H9 (cell line): Measurements from ENCODE around the gene FBN1. TPM values are rescaled to one million over a fixed set of nuclear protein-coding genes. Genes with fewer than 3 reads are reported as not detected.

Experiments
- DNase-seq: peaks from one replicate; pipeline ENCODE4 v3.0.0-alpha.2; 2017
- H2AFZ ChIP-seq: one replicate; pipeline ENCODE4 v1.6.1; 2013; ENCODE audit warnings: mild to moderate bottlenecking, low read length, control low read depth, moderate library complexity
- H2AK5ac ChIP-seq: 2 replicates; pipeline ENCODE4 v1.6.1; 2013; ENCODE audit warnings: low read length, control low read depth, mixed read lengths; ENCODE audit not compliant: insufficient read length
- H2BK120ac ChIP-seq: one replicate; pipeline ENCODE4 v1.6.1; 2013; ENCODE audit warnings: low read depth, mild to moderate bottlenecking, low read length, control low read depth, inconsistent platforms; ENCODE audit not compliant: poor library complexity, severe bottlenecking
- H2BK12ac ChIP-seq: 2 replicates; pipeline ENCODE4 v1.6.1; 2013; ENCODE audit warnings: low read length, control low read depth, mixed read lengths, low read depth; ENCODE audit not compliant: insufficient read length
- H2BK15ac ChIP-seq: 2 replicates; pipeline ENCODE4 v1.6.1; 2013; ENCODE audit warnings: low read depth, low read length, control low read depth
- H2BK20ac ChIP-seq: one replicate; pipeline ENCODE4 v1.6.1; 2013; ENCODE audit warnings: low read depth, mild to moderate bottlenecking, low read length, control low read depth, inconsistent platforms; ENCODE audit not compliant: poor library complexity, severe bottlenecking
- H2BK5ac ChIP-seq: 2 replicates; pipeline ENCODE4 v1.6.1; 2013; ENCODE audit warnings: low read length, control low read depth, mixed read lengths; ENCODE audit not compliant: insufficient read length
- H3K14ac ChIP-seq: 2 replicates; pipeline ENCODE4 v1.6.1; 2013; ENCODE audit warnings: low read length, control low read depth; ENCODE audit not compliant: insufficient read depth
- H3K18ac ChIP-seq: 2 replicates; pipeline ENCODE4 v1.6.1; 2013; ENCODE audit warnings: low read depth, mild to moderate bottlenecking, mixed read lengths, low read length, control low read depth; ENCODE audit not compliant: insufficient read length
- H3K23ac ChIP-seq: 2 replicates; pipeline ENCODE4 v1.6.1; 2013; ENCODE audit warnings: low read length, control low read depth, mixed read lengths, low read depth; ENCODE audit not compliant: insufficient read length
- H3K23me2 ChIP-seq: 2 replicates; pipeline ENCODE4 v1.6.1; 2013; ENCODE audit warnings: low read depth, mild to moderate bottlenecking, mixed read lengths, low read length, control low read depth; ENCODE audit not compliant: insufficient read length, poor library complexity, severe bottlenecking
- H3K27ac ChIP-seq: 2 replicates; pipeline ENCODE4 v1.5.1; 2013; ENCODE audit warnings: low read length, control low read depth, mixed read lengths, low read depth; ENCODE audit not compliant: insufficient read length
- H3K27me3 ChIP-seq: 2 replicates; pipeline ENCODE4 v1.6.1; 2013; ENCODE audit warnings: low read length, control low read depth, inconsistent platforms; ENCODE audit not compliant: insufficient read depth
- H3K4ac ChIP-seq: 2 replicates; pipeline ENCODE4 v1.6.1; 2013; ENCODE audit warnings: low read depth, mild to moderate bottlenecking, control low read depth, inconsistent platforms, low read length, moderate library complexity
- H3K4me1 ChIP-seq: 2 replicates; pipeline ENCODE4 v1.6.1; 2013; ENCODE audit warnings: low read length, control low read depth, inconsistent platforms; ENCODE audit not compliant: insufficient read depth
- H3K4me2 ChIP-seq: 2 replicates; pipeline ENCODE4 v1.6.1; 2013; ENCODE audit warnings: low read length, control low read depth, mixed read lengths; ENCODE audit not compliant: insufficient read length, insufficient read depth
- H3K56ac ChIP-seq: 2 replicates; pipeline ENCODE4 v1.6.1; 2013; ENCODE audit warnings: low read depth, mild to moderate bottlenecking, mixed read lengths, low read length, control low read depth; ENCODE audit not compliant: insufficient read length
- H3K79me1 ChIP-seq: 2 replicates; pipeline ENCODE4 v1.6.1; 2013; ENCODE audit warnings: low read depth, mild to moderate bottlenecking, moderate library complexity, low read length, control low read depth, inconsistent platforms; ENCODE audit not compliant: insufficient read depth, poor library complexity, severe bottlenecking
- H3K79me2 ChIP-seq: 2 replicates; pipeline ENCODE4 v1.6.1; 2013; ENCODE audit warnings: low read length, control low read depth, inconsistent platforms; ENCODE audit not compliant: insufficient read depth
- H3K9ac ChIP-seq: 2 replicates; pipeline ENCODE4 v1.6.1; 2013; ENCODE audit warnings: low read length, control low read depth, mixed read lengths; ENCODE audit not compliant: insufficient read length; ENCODE audit errors: extremely low read depth
- H3K9me3 ChIP-seq: one replicate; pipeline ENCODE4 v1.6.1; 2013; ENCODE audit warnings: low read depth, low read length, inconsistent platforms; ENCODE audit not compliant: control insufficient read depth
- H3T11ph ChIP-seq: one replicate; pipeline ENCODE4 v1.6.1; 2013; ENCODE audit warnings: mild to moderate bottlenecking, low read length, control low read depth, inconsistent platforms
- H4K20me1 ChIP-seq: one replicate; pipeline ENCODE4 v1.6.1; 2013; ENCODE audit not compliant: control insufficient read depth, insufficient read length, insufficient read depth
- H4K5ac ChIP-seq: 2 replicates; pipeline ENCODE4 v1.6.1; 2013; ENCODE audit warnings: low read depth, mild to moderate bottlenecking, mixed read lengths, low read length, control low read depth; ENCODE audit not compliant: insufficient read length
- H4K8ac ChIP-seq: replicated peaks from 2 replicates; pipeline ENCODE4 v1.6.1; 2013; ENCODE audit warnings: low read length, control low read depth, mixed read lengths, low read depth; ENCODE audit not compliant: insufficient read length
- H4K91ac ChIP-seq: 2 replicates; pipeline ENCODE4 v1.6.1; 2013; ENCODE audit warnings: low read depth, mild to moderate bottlenecking, moderate library complexity, mixed read lengths, low read length, control low read depth; ENCODE audit not compliant: insufficient read length
- H3K27ac Mint-ChIP-seq, 3 experiments: 2 replicates in 2 of 3; 3 replicates in 1 of 3; pipeline ENCODE4 v1.8.0; 2020 to 2021; ENCODE audit warnings: mixed read lengths in 3 of 3, mild to moderate bottlenecking in 1 of 3, moderate library complexity in 1 of 3
- H3K27me3 Mint-ChIP-seq: 2 replicates; pipeline ENCODE4 v1.8.0; 2021; ENCODE audit warnings: low read depth, mild to moderate bottlenecking, moderate library complexity, mixed read lengths
- H3K36me3 Mint-ChIP-seq, 3 experiments: 2 replicates in 2 of 3; 3 replicates in 1 of 3; pipeline ENCODE4 v1.8.0; 2020 to 2021; ENCODE audit warnings: low read depth in 3 of 3, mixed read lengths in 3 of 3; ENCODE audit not compliant: insufficient read depth in 1 of 3
- H3K4me1 Mint-ChIP-seq, 2 experiments: 2 replicates each; pipeline ENCODE4 v1.8.0; 2020; ENCODE audit warnings: mixed read lengths in 2 of 2
- H3K4me3 Mint-ChIP-seq, 2 experiments: 2 replicates in 1 of 2; 3 replicates in 1 of 2; pipeline ENCODE4 v1.8.0; 2020 to 2021; ENCODE audit warnings: mild to moderate bottlenecking in 2 of 2, mixed read lengths in 2 of 2, moderate library complexity in 1 of 2
- H3K9me3 Mint-ChIP-seq, 2 experiments: 2 replicates in 1 of 2; 3 replicates in 1 of 2; pipeline ENCODE4 v1.8.0; 2020; ENCODE audit warnings: mild to moderate bottlenecking in 2 of 2, mixed read lengths in 2 of 2, moderate library complexity in 1 of 2
- WGBS: extraction: QIAGEN DNeasy Blood & Tissue Kit; methylation state at CpG from one replicate; pipeline ENCODE4 v1.1.7; 2013; ENCODE audit warnings: missing lambda C conversion rate, low lambda C conversion rate, mixed read lengths; ENCODE audit not compliant: insufficient read length; ENCODE audit errors: extremely low coverage; 5-methylcytosine and 5-hydroxymethylcytosine counted together
- total RNA-seq: library from RNA; stranded (reverse); gene quantifications from 2 replicates; pipeline ENCODE4 v1.2.1, GENCODE V29; 2021
- TF ChIP-seq, protein P1 (sequence below): fragments of 200-600 bp; sonication (generic); conservative IDR thresholded peaks from 3 replicates; pipeline ENCODE4 v1.8.0; 2021; ENCODE audit warnings: antibody characterized with exemption, mild to moderate bottlenecking

The FBN1 gene
- total RNA-seq, 1 experiment from 2014 or later = 3.6 TPM

DNA sequence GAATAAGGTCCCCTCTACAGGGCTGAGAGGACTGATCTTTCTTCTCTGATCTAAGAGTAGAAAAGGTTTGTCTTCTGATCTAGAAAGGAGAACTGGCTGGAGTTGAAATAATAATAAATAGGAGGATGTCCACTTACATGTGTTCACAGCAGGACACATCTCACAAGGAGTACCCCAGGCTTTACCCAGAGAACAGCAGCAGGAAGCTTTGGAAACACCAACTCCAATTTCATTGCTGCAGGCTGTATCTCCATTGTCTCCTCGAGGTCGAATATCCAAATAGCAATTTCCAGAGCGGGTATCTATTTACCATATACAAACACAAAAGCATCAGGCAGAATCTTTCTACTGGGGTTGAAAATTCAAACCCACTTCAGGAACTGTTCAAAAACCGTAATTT is 177.7 kb downstream of the FBN1 start:
- Mint-ChIP-seq H3K36me3 (peaks cover 0 to 2% (median 0%) of the 10 kb centered on the region in 3 experiments; a peak in 1 of 7 replicates), H3K27ac (peak overlapping the region in 2 of 3 experiments; percentile 10 to 32; a peak in 2 of 7 replicates), H3K4me3 (no peak overlapping the region), H3K9me3 (no peaks in the 10 kb centered on the region), H3K27me3 (no peaks in the 10 kb centered on the region), H3K4me1 (peaks cover 6 to 16% of the 10 kb centered on the region in 2 experiments)
- H3K27me3 ChIP-seq = no peaks in the 10 kb centered on the region; the same call in 1 of the 2 replicates
- H2BK120ac ChIP-seq = no peak overlapping the region
- no peak overlapping the region for H2BK20ac ChIP-seq
- H3K56ac ChIP-seq = no peak overlapping the region
- WGBS = no CpG with 5 or more reads among the region's 4 CpGs
- H3K4me1 ChIP-seq = no peaks in the 10 kb centered on the region
- no peaks in the 10 kb centered on the region for H3K79me2 ChIP-seq
- H3K4ac ChIP-seq = no peak overlapping the region
- H2BK15ac ChIP-seq = no peak overlapping the region
- no peaks in the 10 kb centered on the region for H3K23me2 ChIP-seq
- H2BK12ac ChIP-seq = no peak overlapping the region
- no peaks in the 10 kb centered on the region for H3K79me1 ChIP-seq
- no peaks in the 10 kb centered on the region for H4K20me1 ChIP-seq
- TF ChIP-seq, protein P1, sequence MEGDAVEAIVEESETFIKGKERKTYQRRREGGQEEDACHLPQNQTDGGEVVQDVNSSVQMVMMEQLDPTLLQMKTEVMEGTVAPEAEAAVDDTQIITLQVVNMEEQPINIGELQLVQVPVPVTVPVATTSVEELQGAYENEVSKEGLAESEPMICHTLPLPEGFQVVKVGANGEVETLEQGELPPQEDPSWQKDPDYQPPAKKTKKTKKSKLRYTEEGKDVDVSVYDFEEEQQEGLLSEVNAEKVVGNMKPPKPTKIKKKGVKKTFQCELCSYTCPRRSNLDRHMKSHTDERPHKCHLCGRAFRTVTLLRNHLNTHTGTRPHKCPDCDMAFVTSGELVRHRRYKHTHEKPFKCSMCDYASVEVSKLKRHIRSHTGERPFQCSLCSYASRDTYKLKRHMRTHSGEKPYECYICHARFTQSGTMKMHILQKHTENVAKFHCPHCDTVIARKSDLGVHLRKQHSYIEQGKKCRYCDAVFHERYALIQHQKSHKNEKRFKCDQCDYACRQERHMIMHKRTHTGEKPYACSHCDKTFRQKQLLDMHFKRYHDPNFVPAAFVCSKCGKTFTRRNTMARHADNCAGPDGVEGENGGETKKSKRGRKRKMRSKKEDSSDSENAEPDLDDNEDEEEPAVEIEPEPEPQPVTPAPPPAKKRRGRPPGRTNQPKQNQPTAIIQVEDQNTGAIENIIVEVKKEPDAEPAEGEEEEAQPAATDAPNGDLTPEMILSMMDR = no peak
- H4K5ac ChIP-seq = no peak overlapping the region
- no peak for DNase-seq
- no peak overlapping the region for H4K8ac ChIP-seq
- H4K91ac ChIP-seq = no peak overlapping the region
- no peak overlapping the region for H2AK5ac ChIP-seq
- no peak overlapping the region for H2AFZ ChIP-seq
- H3K14ac ChIP-seq = no peak overlapping the region
- no peak overlapping the region for H3K9ac ChIP-seq
- H3K9me3 ChIP-seq = no peaks in the 10 kb centered on the region
- no peak overlapping the region for H3K27ac ChIP-seq
- H3K18ac ChIP-seq = no peak overlapping the region
- no peak overlapping the region for H3K4me2 ChIP-seq
- H3T11ph ChIP-seq = no peak overlapping the region
- H3K23ac ChIP-seq = no peak overlapping the region
- no peak overlapping the region for H2BK5ac ChIP-seq
